H1 (cell line): ENCODE results near the gene RNF157. TPM values are rescaled to one million over a fixed set of nuclear protein-coding genes. Genes with fewer than 3 reads are reported as not detected.
A peak's percentile ranks its signal among the peaks of the same experiment; 100 is the strongest.

Source experiments
- CTCF ChIA-PET: fragments of 300-600 bp; sonication (Branson Sonifier 250); formaldehyde crosslinking; loops from one replicate; lab custom pipeline; 2021; ENCODE audit not compliant: partially characterized antibody; lab: Charles Lee
- POLR2A ChIA-PET: fragments of 300-600 bp; sonication (Branson Sonifier 250); formaldehyde crosslinking; loops from one replicate; lab custom pipeline; 2021; ENCODE audit warnings: inconsistent platforms; ENCODE audit not compliant: partially characterized antibody; lab: Charles Lee
- DNase-seq, 2 experiments: peaks; one replicate each; pipeline versions ENCODE4 v3.0.0 to v3.0.0-alpha.2; 2010 to 2022; ENCODE audit warnings: low spot score in 2 of 2, low read depth in 1 of 2, mixed read lengths in 1 of 2
- FAIRE-seq: peaks from 2 replicates; lab custom pipeline; 2011; peaks lifted over from hg19 to GRCh38; lab: Jason Lieb, UNC
- H2AFZ ChIP-seq: 2 replicates; pipeline ENCODE4 v1.8.1; 2012; ENCODE audit warnings: low read length, inconsistent platforms
- H2AK5ac ChIP-seq: 2 replicates; pipeline ENCODE4 v1.6.1; 2013; ENCODE audit warnings: low read depth, low read length
- H2BK120ac ChIP-seq: replicated peaks from 2 replicates; pipeline ENCODE3; 2013; ENCODE audit warnings: low read depth, low read length, inconsistent platforms
- H2BK12ac ChIP-seq: 2 replicates; pipeline ENCODE4 v1.6.1; 2013; ENCODE audit warnings: low read depth, low read length
- H2BK15ac ChIP-seq: 2 replicates; pipeline ENCODE4 v1.6.1; 2013; ENCODE audit warnings: low read length
- H2BK20ac ChIP-seq: 2 replicates; pipeline ENCODE4 v1.6.1; 2013; ENCODE audit warnings: low read length
- H2BK5ac ChIP-seq: 2 replicates; pipeline ENCODE4 v1.6.1; 2013; ENCODE audit warnings: low read depth, low read length
- H3K14ac ChIP-seq: 2 replicates; pipeline ENCODE4 v1.6.1; 2013; ENCODE audit warnings: inconsistent platforms; ENCODE audit not compliant: insufficient read length
- H3K18ac ChIP-seq: 2 replicates; pipeline ENCODE4 v1.6.1; 2013; ENCODE audit warnings: low read length; ENCODE audit errors: extremely low read depth
- H3K23ac ChIP-seq: 2 replicates; pipeline ENCODE4 v1.6.1; 2013; ENCODE audit warnings: inconsistent platforms; ENCODE audit not compliant: insufficient read length
- H3K23me2 ChIP-seq: 2 replicates; pipeline ENCODE4 v1.6.1; 2013; ENCODE audit warnings: low read depth, low read length
- H3K27ac ChIP-seq: 2 replicates; pipeline ENCODE4 v1.6.1; 2011; ENCODE audit warnings: low read depth, low read length, inconsistent platforms
- H3K27me3 ChIP-seq, 4 experiments: replicated peaks in 1 of 4; 1 replicate in 1 of 4; 2 replicates in 3 of 4; pipeline versions ENCODE4 v1.6.1 to v1.8.1; 2011 to 2013; ENCODE audit warnings: low read length in 3 of 4, mild to moderate bottlenecking in 3 of 4, inconsistent platforms in 2 of 4, mixed read lengths in 2 of 4, moderate library complexity in 1 of 4; ENCODE audit not compliant: control insufficient read depth in 3 of 4, insufficient read depth in 3 of 4; ENCODE audit errors: extremely low read depth in 1 of 4
- H3K36me3 ChIP-seq, 4 experiments: 2 replicates each; pipeline versions ENCODE4 v1.6.1 to v1.8.1; 2011 to 2013; ENCODE audit warnings: mild to moderate bottlenecking in 4 of 4, low read length in 3 of 4, moderate library complexity in 2 of 4, control low read depth in 1 of 4, inconsistent platforms in 1 of 4; ENCODE audit not compliant: insufficient read depth in 4 of 4, control insufficient read depth in 2 of 4
- H3K4ac ChIP-seq: replicated peaks from 2 replicates; pipeline ENCODE3; 2013; ENCODE audit warnings: low read length, low read depth, mixed read lengths, inconsistent platforms; ENCODE audit not compliant: insufficient read length
- H3K4me1 ChIP-seq, 4 experiments: replicated peaks in 1 of 4; 1 replicate in 1 of 4; 2 replicates in 3 of 4; pipeline versions ENCODE4 v1.6.1 to v1.8.1; 2011 to 2013; ENCODE audit warnings: low read length in 3 of 4, inconsistent platforms in 2 of 4, mixed read lengths in 1 of 4; ENCODE audit not compliant: insufficient read depth in 4 of 4, control insufficient read depth in 3 of 4
- H3K4me2 ChIP-seq, 2 experiments: 2 replicates each; pipeline versions ENCODE4 v1.6.1 to v1.8.1; 2011 to 2013; ENCODE audit warnings: low read depth in 2 of 2, low read length in 2 of 2, control low read depth in 1 of 2, inconsistent platforms in 1 of 2, mild to moderate bottlenecking in 1 of 2; ENCODE audit not compliant: insufficient read depth in 1 of 2
- H3K4me3 ChIP-seq, 4 experiments: fragments of 200-600, 300-600 bp in 1 of 4; sonication (generic), shearing (Covaris generic), sonication (Bioruptor Twin) in 1 of 4; 2 replicates each; pipeline versions ENCODE4 v1.5.1 to v1.8.1; 2011 to 2016; ENCODE audit warnings: low read length in 4 of 4, low read depth in 3 of 4, control low read depth in 2 of 4, inconsistent platforms in 2 of 4, mild to moderate bottlenecking in 2 of 4, mixed read lengths in 1 of 4, moderate library complexity in 1 of 4; ENCODE audit not compliant: insufficient read depth in 2 of 4; ENCODE audit errors: extremely low read depth in 1 of 4
- H3K56ac ChIP-seq: replicated peaks from 2 replicates; pipeline ENCODE3; 2013; ENCODE audit warnings: low read depth, mild to moderate bottlenecking, mixed read lengths, low read length, inconsistent platforms; ENCODE audit not compliant: insufficient read length
- H3K79me1 ChIP-seq: 2 replicates; pipeline ENCODE4 v1.6.1; 2013; ENCODE audit warnings: low read depth, low read length, control low read depth
- H3K79me2 ChIP-seq, 2 experiments: 2 replicates each; pipeline versions ENCODE4 v1.6.1 to v1.8.1; 2012 to 2013; ENCODE audit warnings: low read length in 2 of 2, mild to moderate bottlenecking in 2 of 2, inconsistent platforms in 1 of 2; ENCODE audit not compliant: insufficient read depth in 2 of 2, control insufficient read depth in 1 of 2
- H3K9ac ChIP-seq, 4 experiments: replicated peaks in 1 of 4; 1 replicate in 1 of 4; 2 replicates in 3 of 4; pipeline versions ENCODE4 v1.6.1 to v1.8.1; 2011 to 2013; ENCODE audit warnings: low read depth in 3 of 4, low read length in 3 of 4, control low read depth in 2 of 4, mild to moderate bottlenecking in 2 of 4, moderate library complexity in 2 of 4, inconsistent platforms in 1 of 4; ENCODE audit errors: extremely low read depth in 1 of 4
- H3K9me3 ChIP-seq, 2 experiments: 2 replicates each; pipeline versions ENCODE4 v1.6.1 to v1.8.1; 2012 to 2013; ENCODE audit warnings: mild to moderate bottlenecking in 2 of 2, moderate library complexity in 2 of 2, control low read depth in 1 of 2, inconsistent platforms in 1 of 2, low read depth in 1 of 2, low read length in 1 of 2, mixed read lengths in 1 of 2; ENCODE audit not compliant: insufficient read depth in 2 of 2
- H4K20me1 ChIP-seq, 2 experiments: replicated peaks in 1 of 2; 2 replicates each; pipeline versions ENCODE3 to v1.8.1; 2011 to 2013; ENCODE audit warnings: inconsistent platforms in 2 of 2, low read length in 2 of 2, mild to moderate bottlenecking in 1 of 2; ENCODE audit not compliant: insufficient read depth in 2 of 2, control insufficient read depth in 1 of 2
- H4K5ac ChIP-seq: 2 replicates; pipeline ENCODE4 v1.6.1; 2013; ENCODE audit warnings: low read length, low read depth, mixed read lengths, inconsistent platforms; ENCODE audit not compliant: insufficient read length
- H4K8ac ChIP-seq: 2 replicates; pipeline ENCODE4 v1.8.0; 2013; ENCODE audit warnings: mild to moderate bottlenecking, moderate library complexity, low read length, inconsistent platforms; ENCODE audit not compliant: insufficient read depth; ENCODE audit errors: extremely low read depth
- H4K91ac ChIP-seq: replicated peaks from 2 replicates; pipeline ENCODE3; 2013; ENCODE audit warnings: low read length, mixed read lengths, inconsistent platforms; ENCODE audit not compliant: insufficient read length
- BACH1 ChIP-seq: IDR thresholded peaks from 2 replicates; pipeline ENCODE4 v1.6.1; 2012; ENCODE audit warnings: low read length, improper control_type of control experiment
- CHD2 ChIP-seq: IDR thresholded peaks from 2 replicates; pipeline ENCODE4 v1.6.1; 2012; ENCODE audit warnings: low read length, improper control_type of control experiment
- CTCF ChIP-seq, 3 experiments: IDR thresholded peaks; 1 replicate in 2 of 3; 2 replicates in 1 of 3; pipeline versions ENCODE4 v1.5.1 to v1.6.1; 2011; ENCODE audit warnings: low read length in 3 of 3, mild to moderate bottlenecking in 3 of 3, inconsistent platforms in 2 of 3, low read depth in 1 of 3, moderate library complexity in 1 of 3; ENCODE audit not compliant: insufficient read depth in 1 of 3; ENCODE audit errors: control extremely low read depth in 1 of 3
- FOSL1 ChIP-seq: IDR thresholded peaks from 2 replicates; pipeline ENCODE4 v1.6.1; 2011; ENCODE audit warnings: mild to moderate bottlenecking, low read depth, low read length, moderate library complexity; ENCODE audit not compliant: insufficient read depth
- RXRA ChIP-seq: IDR thresholded peaks from 2 replicates; pipeline ENCODE4 v1.6.1; 2011; ENCODE audit warnings: low read depth, mild to moderate bottlenecking, low read length, moderate library complexity; ENCODE audit not compliant: insufficient read depth
- SIN3A ChIP-seq, 2 experiments: IDR thresholded peaks in 1 of 2; conservative IDR thresholded peaks in 1 of 2; 2 replicates each; pipeline ENCODE4 v1.6.1; 2011 to 2012; ENCODE audit warnings: low read length in 2 of 2, improper control_type of control experiment in 1 of 2, low read depth in 1 of 2, mild to moderate bottlenecking in 1 of 2
- SIRT6 ChIP-seq: IDR thresholded peaks from one replicate; pipeline ENCODE4 v1.7.1; 2012; ENCODE audit warnings: low read length, inconsistent platforms
- SIX5 ChIP-seq: IDR thresholded peaks from 2 replicates; pipeline ENCODE4 v1.6.1; 2011; ENCODE audit warnings: mild to moderate bottlenecking, low read depth, low read length
- TAF7 ChIP-seq: optimal IDR thresholded peaks from 2 replicates; pipeline ENCODE3; 2011; ENCODE audit warnings: low read depth, mild to moderate bottlenecking, inconsistent platforms, low read length, moderate library complexity, borderline replicate concordance
- ZNF274 ChIP-seq: IDR thresholded peaks from 2 replicates; pipeline ENCODE4 v1.7.0; 2012; ENCODE audit warnings: low read length, borderline replicate concordance; ENCODE audit errors: extremely low read depth
- WGBS, 2 experiments: shearing (Covaris generic) in 1 of 2; methylation state at CpG; one replicate each; pipeline versions ENCODE4 v1.1.6 to v1.1.7; 2013 to 2015; ENCODE audit warnings: low lambda C conversion rate in 2 of 2, mixed read lengths in 2 of 2, inconsistent platforms in 1 of 2, low coverage in 1 of 2, missing lambda C conversion rate in 1 of 2; ENCODE audit not compliant: insufficient replicate concordance in 2 of 2, insufficient coverage in 1 of 2, insufficient read length in 1 of 2; ENCODE audit errors: extremely low coverage in 1 of 2, missing lambda C conversion rate in 1 of 2; 5-methylcytosine and 5-hydroxymethylcytosine counted together
- polyA plus RNA-seq, 7 experiments: library from polyadenylated mRNA; depleted of rRNA in 3 of 7; stranded (reverse) in 5 of 7; unstranded in 2 of 7; fragments of >200 nt in 5 of 7; fragments of 200-250 nt in 2 of 7; gene quantifications; 1 replicate in 5 of 7; 2 replicates in 1 of 7; 4 replicates in 1 of 7; pipeline versions ENCODE4 v1.2.1 to v1.2.3, GENCODE V29; 2011 to 2013; ENCODE audit warnings: missing spikeins in 2 of 7, mixed read lengths in 2 of 7
- total RNA-seq: library from RNA; stranded (reverse); fragmentation: NEBNext Ultra II Directional; extraction: Animal tissue kit (Norgen Biotek cat#: 25700); gene quantifications from 2 replicates; pipeline ENCODE4 v1.2.1, GENCODE V29; 2021

The RNF157 gene
- total and polyA plus RNA-seq, 2 of the 8 experiments (the other 6 are each of a cell fraction or from before 2014, with no cell fraction given) = 13.4 to 16.7 TPM

GRCh38 chr17:76273445-76274111, 33.3 kb upstream of the RNF157 start:
- H3K4me3 ChIP-seq = no peak overlapping the region
- no peak overlapping the region for H3K9ac ChIP-seq
- H3K79me2 ChIP-seq = peaks cover 0 to 7% of the 10 kb centered on the region in 2 experiments; a peak in 1 of 4 replicates
- H4K5ac ChIP-seq = no peak overlapping the region
- no peak overlapping the region for H2BK12ac ChIP-seq
- H3K56ac ChIP-seq = no peak overlapping the region
- H2BK120ac ChIP-seq = no peak overlapping the region
- ChIA-PET POLR2A (interaction anchor here (1.4 to 3.1 kb wide), 7 partner anchors 9 to 188 kb away, joined by 4 to 12 read pairs (median 6); partner anchors contain the start of genes FOXJ1 and UBALD2), CTCF (interaction anchor here (0.5 to 3.6 kb wide), 20 partner anchors 10 to 413 kb away, joined by 3 to 32 read pairs (median 4); partner anchors contain the start of gene EXOC7)
- H2AFZ ChIP-seq = no peak overlapping the region
- H3K27me3 ChIP-seq = no peaks in the 10 kb centered on the region
- no peaks in the 10 kb centered on the region; a peak in 1 of 8 replicates for H3K36me3 ChIP-seq
- peaks cover 0 to 3% of the 10 kb centered on the region in 2 experiments for H4K20me1 ChIP-seq
- no peak overlapping the region for H4K8ac ChIP-seq
- no peak overlapping the region for H3K18ac ChIP-seq
- peak overlapping the region; percentile 81; the same call in 1 of the 2 replicates for H2BK15ac ChIP-seq
- no peaks in the 10 kb centered on the region for H3K79me1 ChIP-seq
- H3K14ac ChIP-seq = no peak overlapping the region
- H2BK5ac ChIP-seq = no peak overlapping the region
- no peak overlapping the region for H2BK20ac ChIP-seq
- peaks cover 3 to 20% (median 16%) of the 10 kb centered on the region in 4 experiments for H3K4me1 ChIP-seq
- H3K9me3 ChIP-seq = no peaks in the 10 kb centered on the region
- H3K23ac ChIP-seq = no peak overlapping the region
- 82% methylated on average over 26 of the region's 26 CpGs; no CpG with 5 or more reads in 1 of the 2 experiments for WGBS, 2 experiments
- DNase-seq = no peak
- no peak overlapping the region for H3K4me2 ChIP-seq
- FAIRE-seq = no peak
- H4K91ac ChIP-seq = no peak overlapping the region
- H3K27ac ChIP-seq = no peak overlapping the region
- H2AK5ac ChIP-seq = no peak overlapping the region
- no peak overlapping the region for H3K4ac ChIP-seq
- H3K23me2 ChIP-seq = peaks cover 3% of the 10 kb centered on the region; the same call in 1 of the 2 replicates
- TF ChIP-seq TAF7 (no peak), RXRA (no peak), CHD2 (no peak), FOSL1 (no peak), ZNF274 (no peak), SIN3A (conservative IDR thresholded peaks at IDR 0.05 in 1 of 2, IDR thresholded peaks at IDR 0.05 in 1 of 2; ENCODE audit: low read depth in 1 of 2, low read length in 2 of 2) (no peak), BACH1 (no peak), SIX5 (no peak), SIRT6 (no peak), CTCF (IDR thresholded peaks at IDR 0.05; ENCODE audit: control extremely low read depth in 1 of 3, insufficient read depth in 1 of 3, low read depth in 1 of 3, low read length in 3 of 3) (no peak)
